HG03039 (cell line): Measurements from ENCODE around the gene TAL2.

Experiments
- ATAC-seq: cut with Tn5 transposase; IDR thresholded peaks from one replicate; pipeline ENCODE4 v1.9.1; 2021; ENCODE audit warnings: mild to moderate bottlenecking, moderate library complexity; ENCODE audit not compliant: unreplicated experiment

TAL2 gene

DNA sequence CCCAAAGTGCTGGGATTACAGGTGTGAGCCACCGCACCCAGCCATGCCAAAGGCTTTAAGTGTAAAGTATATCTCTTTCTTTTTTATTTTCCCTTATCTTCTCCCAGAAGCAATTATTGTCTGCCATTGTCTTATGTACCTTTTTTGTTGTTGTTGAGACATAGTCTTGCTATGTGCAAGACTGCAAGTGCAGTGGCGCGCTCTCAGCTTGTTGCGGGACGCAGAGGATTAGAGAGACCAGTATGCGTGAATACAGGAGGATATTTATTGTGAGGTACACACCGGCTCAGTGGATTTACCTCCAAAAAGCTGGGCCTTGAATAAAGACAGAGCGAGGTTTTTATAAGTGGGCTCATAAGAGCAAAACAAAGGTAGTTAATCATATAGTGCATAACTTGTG lies 43.9 kb downstream of the TAL2 start:
- ATAC-seq: no peak

DNA sequence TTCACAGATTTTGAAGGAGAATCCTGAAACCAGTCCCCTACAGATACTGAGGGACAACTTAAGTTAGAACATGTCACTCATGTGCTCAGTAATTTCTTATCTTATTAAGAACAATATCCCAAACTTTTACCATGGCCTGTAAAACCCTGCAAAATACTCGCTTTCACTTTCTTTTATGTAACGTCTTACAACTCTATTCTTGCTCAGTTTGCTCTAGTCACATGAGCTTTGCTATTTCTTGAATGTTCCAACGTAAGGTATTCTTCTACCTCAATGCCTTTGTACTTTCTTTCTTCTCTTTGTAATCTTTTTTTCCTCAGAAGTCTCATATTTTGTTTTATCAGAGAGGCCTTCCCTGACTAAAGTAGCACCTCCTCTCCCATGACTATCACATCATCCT lies 46.1 kb downstream of the TAL2 start:
- no peak for ATAC-seq

DNA sequence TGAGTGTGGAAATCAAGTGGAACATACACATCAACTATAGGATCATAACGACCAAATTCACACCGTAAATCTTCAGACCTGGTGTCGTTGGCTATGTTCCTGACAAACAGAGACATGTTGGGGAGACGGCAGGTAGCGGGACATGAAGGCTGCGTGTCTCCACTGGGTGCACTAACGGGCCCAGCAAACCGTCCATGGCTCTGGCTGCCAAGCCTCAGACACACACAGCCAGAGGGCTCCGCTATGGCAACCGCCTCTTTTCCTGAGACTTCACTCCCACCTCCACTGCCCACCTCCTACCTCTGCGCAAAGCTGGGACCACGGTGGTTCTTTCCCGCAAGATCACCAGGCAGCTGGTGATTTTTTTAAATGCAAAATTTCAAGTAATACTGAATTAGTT lies 48.4 kb downstream of the TAL2 start:
- ATAC-seq: no peak

DNA sequence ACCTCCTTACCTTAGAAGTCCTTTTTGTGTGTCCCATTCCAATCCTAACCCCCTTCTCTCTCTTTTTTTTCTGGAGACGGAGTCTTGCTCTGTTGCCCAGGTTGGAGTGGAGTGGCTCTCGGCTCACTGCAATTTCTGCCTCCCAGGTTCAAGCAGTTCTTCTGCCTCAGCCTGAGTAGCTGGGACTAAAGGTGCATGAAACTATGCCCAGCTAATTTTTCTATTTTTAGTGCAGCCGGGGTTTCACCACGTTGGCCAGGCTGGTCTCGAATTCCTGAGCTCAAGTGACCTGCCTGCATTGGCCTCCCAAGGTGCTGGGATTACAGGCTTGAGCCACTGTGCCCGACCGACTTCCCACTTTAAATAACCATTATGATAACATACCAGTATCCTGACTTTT lies 49.6 kb downstream of the TAL2 start:
- no peak for ATAC-seq

DNA sequence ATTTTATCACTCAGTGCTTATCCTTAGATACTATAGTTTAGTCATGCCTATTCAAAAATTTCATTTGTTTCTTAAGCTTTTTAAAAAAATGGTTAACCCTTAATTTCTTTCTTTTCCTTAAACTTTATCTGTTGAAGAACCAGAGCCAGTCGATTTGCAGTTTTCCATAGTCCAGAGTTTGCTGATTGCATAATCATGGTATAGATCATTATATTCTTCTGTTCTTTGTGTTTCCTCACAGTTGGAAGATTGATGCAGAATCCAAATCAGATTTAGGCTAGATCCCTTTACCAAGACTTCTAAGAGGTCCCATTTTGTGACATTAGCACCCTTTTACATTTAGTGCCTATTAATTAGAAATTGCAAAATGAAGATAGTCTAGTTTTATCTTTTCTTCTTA lies 50.0 kb downstream of the TAL2 start:
- no peak for ATAC-seq
